SK-N-MC (cell line): Measurements from ENCODE around the gene GRIP1.

Experiments used
- EZH2 ChIP-seq: fragments of 200-600 bp; sonication (generic); IDR thresholded peaks from one replicate; pipeline ENCODE4 v1.6.1; 2017; ENCODE audit warnings: antibody characterized with exemption
- POLR2AphosphoS5 ChIP-seq: IDR thresholded peaks from 2 replicates; pipeline ENCODE4 v1.6.1; 2012; ENCODE audit warnings: mild to moderate bottlenecking, low read depth, low read length, borderline replicate concordance

- TF ChIP-seq EZH2 = no peak
- TF ChIP-seq POLR2AphosphoS5 = no peak
Observed at GRCh38 chr12:66459944-66460482, 218.9 kb downstream of the GRIP1 start.
